T-helper 22 cell (primary cell): ENCODE measurements around the gene ARHGAP5.

Experiments
- DNase-seq: peaks from one replicate; pipeline ENCODE4 v3.0.0-alpha.2; 2020; ENCODE audit warnings: low read depth

The ARHGAP5 gene

GRCh38 chr14:32183151-32184058 lies 106.3 kb downstream of the ARHGAP5 start:
- DNase-seq, result no peak

GRCh38 chr14:32185097-32185496 lies 108.0 kb downstream of the ARHGAP5 start:
- DNase-seq, result no peak

- DNase-seq, result no peak
These were observed 109.1 kb downstream of the ARHGAP5 start for GRCh38 chr14:32186248-32186647.

- no peak for DNase-seq
These were observed 112.7 kb downstream of the ARHGAP5 start for GRCh38 chr14:32189811-32190210.

GRCh38 chr14:32190673-32191072 lies 113.6 kb downstream of the ARHGAP5 start:
- DNase-seq, result no peak

- DNase-seq, result no peak
These were observed 115.7 kb downstream of the ARHGAP5 start for GRCh38 chr14:32192712-32193373.

GRCh38 chr14:32193532-32193931 lies 116.4 kb downstream of the ARHGAP5 start:
- no peak for DNase-seq

- DNase-seq, result no peak
These were observed 118.5 kb downstream of the ARHGAP5 start for GRCh38 chr14:32195636-32196035.

- no peak for DNase-seq
These were observed 120.8 kb downstream of the ARHGAP5 start for GRCh38 chr14:32197919-32198318.

- DNase-seq, result no peak
These were observed 123.5 kb downstream of the ARHGAP5 start for GRCh38 chr14:32200368-32201192.

GRCh38 chr14:32201193-32201815 lies 124.2 kb downstream of the ARHGAP5 start:
- DNase-seq, result peak; percentile 60

GRCh38 chr14:32201816-32202490 lies 124.8 kb downstream of the ARHGAP5 start, which contains the start of gene RNU6-7:
TSS of gene RNU6-7 (plus strand) at chr14:32202045.
- DNase-seq, result peak; percentile 2

- no peak for DNase-seq
These were observed 125.4 kb downstream of the ARHGAP5 start for GRCh38 chr14:32202491-32202997.

GRCh38 chr14:32202998-32203882 lies 126.1 kb downstream of the ARHGAP5 start, which contains the start of gene RNU6-8:
TSS of gene RNU6-8 (minus strand) at chr14:32203269.
- DNase-seq, result peak; percentile 74

GRCh38 chr14:32203928-32204357 lies 126.8 kb downstream of the ARHGAP5 start:
- DNase-seq, result no peak

- DNase-seq, result no peak
These were observed 128.4 kb downstream of the ARHGAP5 start for GRCh38 chr14:32205554-32205953.

GRCh38 chr14:32205984-32206383 lies 128.9 kb downstream of the ARHGAP5 start:
- no peak for DNase-seq

- DNase-seq, result no peak
These were observed 129.4 kb downstream of the ARHGAP5 start for GRCh38 chr14:32206552-32206951.

GRCh38 chr14:32208490-32208889 lies 131.4 kb downstream of the ARHGAP5 start:
- DNase-seq, result no peak
